Activated CD4-positive, CD25-positive, alpha-beta regulatory T cell (primary cell): ENCODE measurements around the gene TMEM150A.
"Not testable (repeated sequence)": the region's sequence is repeated elsewhere in the genome, so short reads cannot be mapped to it uniquely, and the experiment has no call there.

Experiments used
- DNase-seq, 4 experiments: peaks; one replicate each; lab custom pipeline; 2025; lab: John Stamatoyannopoulos, UW

The TMEM150A gene

GRCh38 chr2:85593023-85593422 is 9.5 kb downstream of the TMEM150A start:
- DNase-seq: no peak

GRCh38 chr2:85592299-85592698 is 10.2 kb downstream of the TMEM150A start:
- DNase-seq: not testable (repeated sequence)

- no peak for DNase-seq
Measured at GRCh38 chr2:85591563-85591962, 10.9 kb downstream of the TMEM150A start.

- no peak for DNase-seq
Measured at GRCh38 chr2:85590950-85591349, 11.5 kb downstream of the TMEM150A start.

- no peak for DNase-seq
Measured at GRCh38 chr2:85589982-85590791, 12.3 kb downstream of the TMEM150A start.

GRCh38 chr2:85589181-85589580 is 13.3 kb downstream of the TMEM150A start:
- no peak for DNase-seq

GRCh38 chr2:85588645-85589044 is 13.9 kb downstream of the TMEM150A start:
- DNase-seq: no peak

GRCh38 chr2:85588236-85588635 is 14.3 kb downstream of the TMEM150A start:
- DNase-seq: no peak

- DNase-seq: no peak
Measured at GRCh38 chr2:85585781-85586105, 16.8 kb downstream of the TMEM150A start.

GRCh38 chr2:85584857-85585780 is 17.4 kb downstream of the TMEM150A start:
- no peak for DNase-seq

GRCh38 chr2:85584354-85584856 is 18.1 kb downstream of the TMEM150A start, which contains the start of gene VAMP5:
TSS of gene VAMP5 (plus strand) at chr2:85584431. CDS start at chr2:85584491, 60 bp downstream.
- peak in 2 of 4 experiments; percentile 19 to 30 for DNase-seq

GRCh38 chr2:85583667-85584353 is 18.7 kb downstream of the TMEM150A start:
- DNase-seq: peak in 2 of 4 experiments; percentile 11 to 24

GRCh38 chr2:85582492-85582891 is 20.0 kb downstream of the TMEM150A start:
- no peak for DNase-seq

GRCh38 chr2:85580206-85580605 is 22.3 kb downstream of the TMEM150A start:
- no peak for DNase-seq

GRCh38 chr2:85579266-85579935 is 23.1 kb downstream of the TMEM150A start:
- DNase-seq: no peak

- DNase-seq: no peak
Measured at GRCh38 chr2:85578243-85579180, 24.0 kb downstream of the TMEM150A start.

- peak; percentile 27 to 38 (median 31) for DNase-seq
Measured at GRCh38 chr2:85577386-85578242, 24.9 kb downstream of the TMEM150A start, which contains the start of gene VAMP8. TSS of gene VAMP8 (plus strand) at chr2:85577586. CDS start at chr2:85577647, 61 bp downstream.

- DNase-seq: no peak
Measured at GRCh38 chr2:85577063-85577385, 25.5 kb downstream of the TMEM150A start.

- DNase-seq: no peak
Measured at GRCh38 chr2:85575739-85576138, 26.8 kb downstream of the TMEM150A start.
